Adipocyte (in vitro differentiated cells): Measurements from ENCODE around the gene CD81.

Experiments used
- DNase-seq: peaks from one replicate; pipeline ENCODE4 v3.0.0-alpha.2; 2015; ENCODE audit warnings: low read depth
- H3K27me3 ChIP-seq: replicated peaks from 2 replicates; pipeline ENCODE4 v1.7.0; 2013; ENCODE audit warnings: mild to moderate bottlenecking, low read length, moderate library complexity; ENCODE audit not compliant: control insufficient read depth, insufficient read depth
- H3K36me3 ChIP-seq: 2 replicates; pipeline ENCODE4 v1.7.0; 2013; ENCODE audit warnings: low read length, mild to moderate bottlenecking, moderate library complexity; ENCODE audit not compliant: control insufficient read depth, insufficient read depth, severe bottlenecking
- H3K4me1 ChIP-seq: 2 replicates; pipeline ENCODE4 v1.7.0; 2013; ENCODE audit warnings: mild to moderate bottlenecking, low read length, moderate library complexity; ENCODE audit not compliant: control insufficient read depth, insufficient read depth
- H3K4me3 ChIP-seq: 2 replicates; pipeline ENCODE4 v1.7.0; 2013; ENCODE audit warnings: mild to moderate bottlenecking, low read length, moderate library complexity
- H3K9ac ChIP-seq: 2 replicates; pipeline ENCODE4 v1.7.0; 2013; ENCODE audit warnings: mild to moderate bottlenecking, low read length, moderate library complexity
- H3K9me3 ChIP-seq: 2 replicates; pipeline ENCODE4 v1.7.0; 2013; ENCODE audit warnings: mild to moderate bottlenecking, low read length, moderate library complexity; ENCODE audit not compliant: control insufficient read depth

CD81 gene

GRCh38 chr11:2445746-2446551, 68.8 kb downstream of the CD81 start:
- H3K4me1 ChIP-seq = no peaks in the 10 kb centered on the region
- H3K9me3 ChIP-seq = peaks cover 12% of the 10 kb centered on the region
- H3K9ac ChIP-seq = no peak overlapping the region
- H3K4me3 ChIP-seq = no peak overlapping the region
- no peaks in the 10 kb centered on the region for H3K36me3 ChIP-seq
- peaks cover 41% of the 10 kb centered on the region for H3K27me3 ChIP-seq
- DNase-seq = no peak

GRCh38 chr11:2446590-2447252, 69.6 kb downstream of the CD81 start:
- H3K27me3 ChIP-seq = peaks cover 46% of the 10 kb centered on the region

More at GRCh38 chr11:2446590-2447252, 69.6 kb downstream of the CD81 start:
- no peaks in the 10 kb centered on the region for H3K36me3 ChIP-seq
- no peaks in the 10 kb centered on the region for H3K4me1 ChIP-seq
- no peak overlapping the region for H3K9ac ChIP-seq
- H3K4me3 ChIP-seq = no peak overlapping the region
- DNase-seq = no peak
- peaks cover 12% of the 10 kb centered on the region for H3K9me3 ChIP-seq
